Measurements from ENCODE around the gene CLCA4. TPM values are rescaled to one million over a fixed set of nuclear protein-coding genes. Genes with fewer than 3 reads are reported as not detected.

CLCA4 gene
- total and polyA plus RNA-seq, 4 donors, result 0.03 TPM; not detected in 3

DNA sequence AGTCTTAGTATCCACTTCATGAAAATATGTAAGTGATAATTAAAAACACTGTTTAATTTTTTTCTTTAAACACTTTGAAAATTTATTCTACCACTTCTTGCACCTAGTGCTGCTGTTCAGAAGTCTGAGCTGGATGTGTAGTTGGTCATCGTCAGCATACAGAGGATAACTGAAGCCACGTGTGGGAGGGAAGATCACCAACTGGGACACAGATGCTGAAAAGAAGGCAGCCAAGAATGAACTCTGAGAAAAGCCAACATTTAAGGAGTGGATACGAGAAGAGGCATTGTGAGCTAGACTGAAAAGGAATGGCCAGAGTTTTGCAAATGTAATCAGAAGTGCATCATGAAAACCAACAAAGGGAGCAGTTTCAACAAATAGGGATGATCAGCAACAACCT is 24.6 kb upstream of the CLCA4 start:
- no peak overlapping the region for H3K27ac ChIP-seq (ENCODE audit: low read depth in 1 of 2, low read length in 2 of 2)
- H3K9ac ChIP-seq (ENCODE audit: low read depth in 1 of 2, low read length in 2 of 2), result no peak overlapping the region
- no peak for DNase-seq (ENCODE audit: low spot score)
- no peaks in the 10 kb centered on the region for H3K9me3 ChIP-seq (ENCODE audit: control insufficient read depth in 4 of 4, low read length in 3 of 4)
- WGBS, result 69% methylated on average over 3 of the region's 3 CpGs
- H3K27me3 ChIP-seq (ENCODE audit: control insufficient read depth in 4 of 4, insufficient read depth in 4 of 4, low read length in 3 of 4), result no peaks in the 10 kb centered on the region
- H3K4me3 ChIP-seq (ENCODE audit: low read depth in 1 of 3, low read length in 3 of 3), result no peak overlapping the region
- H3K4me1 ChIP-seq (ENCODE audit: control insufficient read depth in 4 of 4, insufficient read depth in 4 of 4, low read length in 3 of 4), result no peaks in the 10 kb centered on the region
- no peaks in the 10 kb centered on the region for H3K36me3 ChIP-seq (ENCODE audit: control insufficient read depth in 4 of 4, insufficient read depth in 3 of 4, low read depth in 1 of 4, low read length in 3 of 4)
- TF ChIP-seq NR2F2 (IDR thresholded peaks at IDR 0.05) (no peak), FOXA2 (IDR thresholded peaks at IDR 0.05) (no peak), HNF4G (IDR thresholded peaks at IDR 0.05) (no peak), GABPA (IDR thresholded peaks at IDR 0.05 in 1 of 2, conservative IDR thresholded peaks at IDR 0.05 in 1 of 2) (no peak)
- TF ChIP-seq, protein P1, sequence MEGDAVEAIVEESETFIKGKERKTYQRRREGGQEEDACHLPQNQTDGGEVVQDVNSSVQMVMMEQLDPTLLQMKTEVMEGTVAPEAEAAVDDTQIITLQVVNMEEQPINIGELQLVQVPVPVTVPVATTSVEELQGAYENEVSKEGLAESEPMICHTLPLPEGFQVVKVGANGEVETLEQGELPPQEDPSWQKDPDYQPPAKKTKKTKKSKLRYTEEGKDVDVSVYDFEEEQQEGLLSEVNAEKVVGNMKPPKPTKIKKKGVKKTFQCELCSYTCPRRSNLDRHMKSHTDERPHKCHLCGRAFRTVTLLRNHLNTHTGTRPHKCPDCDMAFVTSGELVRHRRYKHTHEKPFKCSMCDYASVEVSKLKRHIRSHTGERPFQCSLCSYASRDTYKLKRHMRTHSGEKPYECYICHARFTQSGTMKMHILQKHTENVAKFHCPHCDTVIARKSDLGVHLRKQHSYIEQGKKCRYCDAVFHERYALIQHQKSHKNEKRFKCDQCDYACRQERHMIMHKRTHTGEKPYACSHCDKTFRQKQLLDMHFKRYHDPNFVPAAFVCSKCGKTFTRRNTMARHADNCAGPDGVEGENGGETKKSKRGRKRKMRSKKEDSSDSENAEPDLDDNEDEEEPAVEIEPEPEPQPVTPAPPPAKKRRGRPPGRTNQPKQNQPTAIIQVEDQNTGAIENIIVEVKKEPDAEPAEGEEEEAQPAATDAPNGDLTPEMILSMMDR (IDR thresholded peaks at IDR 0.05; ENCODE audit: low read depth, low read length, missing input control), result no peak
- TF ChIP-seq, protein P2, sequence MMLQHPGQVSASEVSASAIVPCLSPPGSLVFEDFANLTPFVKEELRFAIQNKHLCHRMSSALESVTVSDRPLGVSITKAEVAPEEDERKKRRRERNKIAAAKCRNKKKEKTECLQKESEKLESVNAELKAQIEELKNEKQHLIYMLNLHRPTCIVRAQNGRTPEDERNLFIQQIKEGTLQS (IDR thresholded peaks at IDR 0.05), result no peak

DNA sequence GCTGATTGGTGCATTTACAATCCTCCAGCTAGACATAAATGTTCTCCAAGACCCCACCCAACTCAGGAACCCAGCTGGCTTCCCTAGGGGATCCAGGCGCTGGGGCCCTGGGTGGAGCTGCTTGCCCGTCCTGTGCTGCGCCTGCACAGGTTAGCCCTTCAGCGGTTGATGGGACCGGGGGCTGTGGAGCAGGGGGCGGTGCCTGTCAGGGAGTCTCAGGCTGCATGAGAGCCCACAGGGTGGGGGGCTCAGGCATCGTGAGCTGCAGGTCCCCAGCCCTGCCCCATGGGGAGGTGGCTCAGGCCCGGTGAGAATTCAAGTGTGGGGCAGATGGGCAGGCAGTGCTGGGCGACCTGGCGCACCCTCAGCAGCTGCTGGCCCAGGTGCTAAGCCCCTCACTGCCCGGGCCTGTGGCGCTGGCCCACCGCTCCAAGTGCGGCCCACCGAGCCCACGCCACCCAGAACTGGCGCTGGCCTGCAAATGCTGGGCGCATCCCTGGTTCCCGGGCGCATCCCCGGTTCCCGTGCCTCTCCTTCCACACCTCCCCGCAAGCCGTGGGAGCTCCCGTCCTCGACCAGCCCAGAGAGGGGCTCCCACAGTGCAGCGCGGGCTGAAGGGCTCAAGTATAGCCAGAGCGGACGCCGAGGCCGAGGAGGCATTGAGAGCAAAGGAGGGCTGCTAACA is 23.1 kb upstream of the CLCA4 start:
- Histone ChIP-seq H3K9ac (ENCODE audit: low read depth in 1 of 2, low read length in 2 of 2) (no peak overlapping the region), H3K36me3 (ENCODE audit: control insufficient read depth in 4 of 4, insufficient read depth in 3 of 4, low read depth in 1 of 4, low read length in 3 of 4) (no peaks in the 10 kb centered on the region), H3K27me3 (ENCODE audit: control insufficient read depth in 4 of 4, insufficient read depth in 4 of 4, low read length in 3 of 4) (no peaks in the 10 kb centered on the region), H3K4me1 (ENCODE audit: control insufficient read depth in 4 of 4, insufficient read depth in 4 of 4, low read length in 3 of 4) (no peaks in the 10 kb centered on the region), H3K4me3 (ENCODE audit: low read depth in 1 of 3, low read length in 3 of 3) (no peak overlapping the region), H3K27ac (ENCODE audit: low read depth in 1 of 2, low read length in 2 of 2) (no peak overlapping the region), H3K9me3 (ENCODE audit: control insufficient read depth in 4 of 4, low read length in 3 of 4) (no peaks in the 10 kb centered on the region)
- TF ChIP-seq, protein P3, sequence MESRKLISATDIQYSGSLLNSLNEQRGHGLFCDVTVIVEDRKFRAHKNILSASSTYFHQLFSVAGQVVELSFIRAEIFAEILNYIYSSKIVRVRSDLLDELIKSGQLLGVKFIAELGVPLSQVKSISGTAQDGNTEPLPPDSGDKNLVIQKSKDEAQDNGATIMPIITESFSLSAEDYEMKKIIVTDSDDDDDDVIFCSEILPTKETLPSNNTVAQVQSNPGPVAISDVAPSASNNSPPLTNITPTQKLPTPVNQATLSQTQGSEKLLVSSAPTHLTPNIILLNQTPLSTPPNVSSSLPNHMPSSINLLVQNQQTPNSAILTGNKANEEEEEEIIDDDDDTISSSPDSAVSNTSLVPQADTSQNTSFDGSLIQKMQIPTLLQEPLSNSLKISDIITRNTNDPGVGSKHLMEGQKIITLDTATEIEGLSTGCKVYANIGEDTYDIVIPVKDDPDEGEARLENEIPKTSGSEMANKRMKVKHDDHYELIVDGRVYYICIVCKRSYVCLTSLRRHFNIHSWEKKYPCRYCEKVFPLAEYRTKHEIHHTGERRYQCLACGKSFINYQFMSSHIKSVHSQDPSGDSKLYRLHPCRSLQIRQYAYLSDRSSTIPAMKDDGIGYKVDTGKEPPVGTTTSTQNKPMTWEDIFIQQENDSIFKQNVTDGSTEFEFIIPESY (IDR thresholded peaks at IDR 0.05), result no peak
- TF ChIP-seq EGR1 (IDR thresholded peaks at IDR 0.05; ENCODE audit: low read depth in 2 of 2) (no peak), TAF1 (conservative IDR thresholded peaks at IDR 0.05) (no peak), GABPA (IDR thresholded peaks at IDR 0.05 in 1 of 2, conservative IDR thresholded peaks at IDR 0.05 in 1 of 2) (no peak), SP1 (IDR thresholded peaks at IDR 0.05) (no peak), YY1 (IDR thresholded peaks at IDR 0.05) (no peak)
- TF ChIP-seq, protein P4, sequence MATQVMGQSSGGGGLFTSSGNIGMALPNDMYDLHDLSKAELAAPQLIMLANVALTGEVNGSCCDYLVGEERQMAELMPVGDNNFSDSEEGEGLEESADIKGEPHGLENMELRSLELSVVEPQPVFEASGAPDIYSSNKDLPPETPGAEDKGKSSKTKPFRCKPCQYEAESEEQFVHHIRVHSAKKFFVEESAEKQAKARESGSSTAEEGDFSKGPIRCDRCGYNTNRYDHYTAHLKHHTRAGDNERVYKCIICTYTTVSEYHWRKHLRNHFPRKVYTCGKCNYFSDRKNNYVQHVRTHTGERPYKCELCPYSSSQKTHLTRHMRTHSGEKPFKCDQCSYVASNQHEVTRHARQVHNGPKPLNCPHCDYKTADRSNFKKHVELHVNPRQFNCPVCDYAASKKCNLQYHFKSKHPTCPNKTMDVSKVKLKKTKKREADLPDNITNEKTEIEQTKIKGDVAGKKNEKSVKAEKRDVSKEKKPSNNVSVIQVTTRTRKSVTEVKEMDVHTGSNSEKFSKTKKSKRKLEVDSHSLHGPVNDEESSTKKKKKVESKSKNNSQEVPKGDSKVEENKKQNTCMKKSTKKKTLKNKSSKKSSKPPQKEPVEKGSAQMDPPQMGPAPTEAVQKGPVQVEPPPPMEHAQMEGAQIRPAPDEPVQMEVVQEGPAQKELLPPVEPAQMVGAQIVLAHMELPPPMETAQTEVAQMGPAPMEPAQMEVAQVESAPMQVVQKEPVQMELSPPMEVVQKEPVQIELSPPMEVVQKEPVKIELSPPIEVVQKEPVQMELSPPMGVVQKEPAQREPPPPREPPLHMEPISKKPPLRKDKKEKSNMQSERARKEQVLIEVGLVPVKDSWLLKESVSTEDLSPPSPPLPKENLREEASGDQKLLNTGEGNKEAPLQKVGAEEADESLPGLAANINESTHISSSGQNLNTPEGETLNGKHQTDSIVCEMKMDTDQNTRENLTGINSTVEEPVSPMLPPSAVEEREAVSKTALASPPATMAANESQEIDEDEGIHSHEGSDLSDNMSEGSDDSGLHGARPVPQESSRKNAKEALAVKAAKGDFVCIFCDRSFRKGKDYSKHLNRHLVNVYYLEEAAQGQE (IDR thresholded peaks at IDR 0.05), result no peak
- TF ChIP-seq, protein P5, sequence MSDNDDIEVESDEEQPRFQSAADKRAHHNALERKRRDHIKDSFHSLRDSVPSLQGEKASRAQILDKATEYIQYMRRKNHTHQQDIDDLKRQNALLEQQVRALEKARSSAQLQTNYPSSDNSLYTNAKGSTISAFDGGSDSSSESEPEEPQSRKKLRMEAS (IDR thresholded peaks at IDR 0.05), result no peak
- WGBS, result 92% methylated on average over 32 of the region's 32 CpGs
- DNase-seq (ENCODE audit: low spot score), result no peak
